H4 (cell line): ENCODE data around the gene CCDC117. TPM values are rescaled to one million over a fixed set of nuclear protein-coding genes. Genes with fewer than 3 reads are reported as not detected.

Experiments
- DNase-seq: peaks from one replicate; pipeline ENCODE4 v3.0.0-alpha.2; 2015; ENCODE audit warnings: low spot score
- total RNA-seq: library from RNA; depleted of rRNA; stranded (reverse); fragments of >200 nt; shearing (Covaris generic); gene quantifications from 2 replicates; pipeline ENCODE4 v1.2.3, GENCODE V29; 2014; rRNA removed

CCDC117 gene
- total RNA-seq, 1 experiment from 2014 or later, result 17.2 TPM

GRCh38 chr22:28830441-28830840, 57.9 kb downstream of the CCDC117 start:
- DNase-seq, result no peak

GRCh38 chr22:28831140-28832072, 58.9 kb downstream of the CCDC117 start:
- DNase-seq, result no peak

- no peak for DNase-seq
Measured at GRCh38 chr22:28832731-28833130, 60.2 kb downstream of the CCDC117 start.

GRCh38 chr22:28833276-28833923, 60.9 kb downstream of the CCDC117 start:
- no peak for DNase-seq

GRCh38 chr22:28835630-28836189, 63.2 kb downstream of the CCDC117 start:
- DNase-seq, result no peak

GRCh38 chr22:28837640-28838039, 65.1 kb downstream of the CCDC117 start:
- no peak for DNase-seq

Other genes with a start within 250 kb of the CCDC117 start
- under 0.01 and 0.23 TPM in 2 replicates for gene TTC28, start 92.9 kb upstream of the CCDC117 start, total RNA-seq
- 22.9 and 24.8 TPM in 2 replicates for gene CHEK2, start 30.9 kb upstream of the CCDC117 start, total RNA-seq
- gene HSCB, start 30.7 kb upstream of the CCDC117 start, total RNA-seq, result 17.6 and 22.4 TPM in 2 replicates
- gene XBP1, start 27.9 kb downstream of the CCDC117 start, total RNA-seq, result 122 and 124 TPM in 2 replicates
- 1.8 and 2.6 TPM in 2 replicates for gene ZNRF3, start 110.9 kb downstream of the CCDC117 start, total RNA-seq